Ishikawa (cell line): ENCODE data around the gene KRT28.

Experiments used
- CEBPB ChIP-seq: IDR thresholded peaks from 2 replicates; pipeline ENCODE4 v1.6.1; 2012
- NFIC ChIP-seq: IDR thresholded peaks from 2 replicates; pipeline ENCODE4 v1.6.1; 2012
- TAF1 ChIP-seq: IDR thresholded peaks from 2 replicates; pipeline ENCODE4 v1.6.1; 2012; ENCODE audit warnings: low read depth, mild to moderate bottlenecking
- TCF12 ChIP-seq: IDR thresholded peaks from 2 replicates; pipeline ENCODE4 v1.6.1; 2012; ENCODE audit warnings: low read depth
- YY1 ChIP-seq: IDR thresholded peaks from 2 replicates; pipeline ENCODE4 v1.6.1; 2012; ENCODE audit warnings: low read depth
- ZBTB7A ChIP-seq: IDR thresholded peaks from 2 replicates; pipeline ENCODE4 v1.6.1; 2012; ENCODE audit warnings: low read depth

GRCh38 chr17:40775945-40776344 is 23.8 kb downstream of the KRT28 start:
- no peak for TF ChIP-seq NFIC
- TF ChIP-seq YY1, result no peak
- TF ChIP-seq TCF12, result no peak
- no peak for TF ChIP-seq TAF1
- no peak for TF ChIP-seq ZBTB7A
- no peak for TF ChIP-seq CEBPB
